Neural progenitor cell (in vitro differentiated cells): ENCODE results near the gene HERC3. TPM values are rescaled to one million over a fixed set of nuclear protein-coding genes. Genes with fewer than 3 reads are reported as not detected.

Experiments used
- DNase-seq: peaks from one replicate; pipeline ENCODE4 v3.0.0-alpha.2; 2016; ENCODE audit warnings: low spot score
- H2AFZ ChIP-seq: fragments of 200-600 bp; sonication (generic); replicated peaks from 2 replicates; pipeline ENCODE4 v1.6.1; 2016; ENCODE audit warnings: antibody characterized with exemption
- H3F3A ChIP-seq: fragments of 200-600 bp; sonication (generic); 2 replicates; pipeline ENCODE4 v1.6.1; 2016; ENCODE audit warnings: antibody characterized with exemption, low read depth
- H3K27ac ChIP-seq: fragments of 200-600 bp; sonication (generic); 2 replicates; pipeline ENCODE4 v1.5.1; 2016; ENCODE audit warnings: mild to moderate bottlenecking
- H3K27me3 ChIP-seq: fragments of 200-600 bp; sonication (generic); 2 replicates; pipeline ENCODE4 v1.6.1; 2016; ENCODE audit warnings: mild to moderate bottlenecking, moderate library complexity
- H3K36me3 ChIP-seq: fragments of 200-600 bp; sonication (generic); 2 replicates; pipeline ENCODE4 v1.5.1; 2016
- H3K4me1 ChIP-seq: fragments of 200-600 bp; sonication (generic); 2 replicates; pipeline ENCODE4 v1.6.1; 2016; ENCODE audit warnings: mixed run types
- H3K4me2 ChIP-seq: fragments of 200-600 bp; sonication (generic); 2 replicates; pipeline ENCODE4 v1.6.1; 2016
- H3K4me3 ChIP-seq: fragments of 200-600 bp; sonication (generic); 2 replicates; pipeline ENCODE4 v1.5.1; 2016
- H3K79me2 ChIP-seq: fragments of 200-600 bp; sonication (generic); 2 replicates; pipeline ENCODE4 v1.6.1; 2016; ENCODE audit warnings: low read depth
- H3K9ac ChIP-seq: fragments of 200-600 bp; sonication (generic); 2 replicates; pipeline ENCODE4 v1.6.1; 2016
- H3K9me3 ChIP-seq: fragments of 200-600 bp; sonication (generic); 2 replicates; pipeline ENCODE4 v1.5.1; 2016; ENCODE audit warnings: low read depth
- H4K20me1 ChIP-seq: fragments of 200-600 bp; sonication (generic); 2 replicates; pipeline ENCODE4 v1.6.1; 2016; ENCODE audit warnings: low read depth
- H3K27ac Mint-ChIP-seq: 3 replicates; pipeline ENCODE4 v1.8.0; 2021; ENCODE audit warnings: mixed read lengths
- H3K27me3 Mint-ChIP-seq: 2 replicates; pipeline ENCODE4 v1.8.0; 2022; ENCODE audit warnings: low read depth, mild to moderate bottlenecking, inconsistent platforms, moderate library complexity, mixed read lengths; ENCODE audit not compliant: insufficient read depth
- H3K36me3 Mint-ChIP-seq: 3 replicates; pipeline ENCODE4 v1.8.0; 2021; ENCODE audit warnings: mixed read lengths
- H3K4me1 Mint-ChIP-seq: 3 replicates; pipeline ENCODE4 v1.8.0; 2021; ENCODE audit warnings: mixed read lengths
- H3K4me3 Mint-ChIP-seq: 3 replicates; pipeline ENCODE4 v1.8.0; 2021; ENCODE audit warnings: mild to moderate bottlenecking, moderate library complexity, mixed read lengths
- H3K9me3 Mint-ChIP-seq: 3 replicates; pipeline ENCODE4 v1.8.0; 2020; ENCODE audit warnings: mixed read lengths
- CTCF ChIP-seq: fragments of 200-600 bp; sonication (generic); IDR thresholded peaks from 2 replicates; pipeline ENCODE4 v1.5.1; 2017; ENCODE audit warnings: antibody characterized with exemption, mild to moderate bottlenecking
- EZH2 ChIP-seq: fragments of 200-600 bp; sonication (generic); IDR thresholded peaks from 2 replicates; pipeline ENCODE4 v1.6.1; 2017; ENCODE audit warnings: antibody characterized with exemption, mild to moderate bottlenecking, moderate library complexity
- EZH2phosphoT487 ChIP-seq: fragments of 200-600 bp; sonication (generic); IDR thresholded peaks from 2 replicates; pipeline ENCODE4 v1.6.1; 2017; ENCODE audit warnings: antibody characterized with exemption
- total RNA-seq: library from RNA; depleted of rRNA; stranded (reverse); fragments of >200 nt; gene quantifications from 2 replicates; pipeline ENCODE4 v1.2.3, GENCODE V29; 2015; ENCODE audit warnings: low replicate concordance

Gene HERC3
- total RNA-seq, 1 donor from 2014 or later = 4.1 TPM

GRCh38 chr4:88690355-88690754 is 98.1 kb downstream of the HERC3 start:
- no peak overlapping the region for H2AFZ ChIP-seq
- no peaks in the 10 kb centered on the region for H3K9me3 ChIP-seq
- Mint-ChIP-seq H3K27me3 (no peaks in the 10 kb centered on the region), H3K4me3 (no peak overlapping the region), H3K9me3 (no peaks in the 10 kb centered on the region), H3K27ac (no peak overlapping the region), H3K36me3 (no peaks in the 10 kb centered on the region), H3K4me1 (no peaks in the 10 kb centered on the region)
- DNase-seq = no peak
- TF ChIP-seq EZH2 (no peak), CTCF (no peak), EZH2phosphoT487 (no peak)
- no peaks in the 10 kb centered on the region for H3K4me1 ChIP-seq
- H3K27ac ChIP-seq = no peak overlapping the region
- no peak overlapping the region for H3K4me3 ChIP-seq
- no peak overlapping the region for H3K4me2 ChIP-seq
- no peaks in the 10 kb centered on the region for H4K20me1 ChIP-seq
- no peak overlapping the region for H3K9ac ChIP-seq
- H3K79me2 ChIP-seq = no peaks in the 10 kb centered on the region
- no peaks in the 10 kb centered on the region for H3F3A ChIP-seq
- no peaks in the 10 kb centered on the region for H3K36me3 ChIP-seq
- H3K27me3 ChIP-seq = no peaks in the 10 kb centered on the region

- DNase-seq = no peak
- no peaks in the 10 kb centered on the region for H3K4me1 ChIP-seq
- Mint-ChIP-seq H3K36me3 (no peaks in the 10 kb centered on the region), H3K27ac (no peak overlapping the region), H3K9me3 (no peaks in the 10 kb centered on the region), H3K4me1 (peaks cover 3% of the 10 kb centered on the region), H3K27me3 (no peaks in the 10 kb centered on the region), H3K4me3 (no peak overlapping the region)
- H3F3A ChIP-seq = no peaks in the 10 kb centered on the region
- H4K20me1 ChIP-seq = no peaks in the 10 kb centered on the region
- TF ChIP-seq EZH2phosphoT487 = no peak
- no peak for TF ChIP-seq CTCF
- TF ChIP-seq EZH2 = no peak
- no peak overlapping the region for H2AFZ ChIP-seq
- H3K27ac ChIP-seq = no peak overlapping the region
- no peak overlapping the region for H3K4me2 ChIP-seq
- H3K79me2 ChIP-seq = no peaks in the 10 kb centered on the region
- H3K9ac ChIP-seq = no peak overlapping the region
- H3K9me3 ChIP-seq = no peaks in the 10 kb centered on the region
- H3K4me3 ChIP-seq = no peak overlapping the region
- H3K36me3 ChIP-seq = no peaks in the 10 kb centered on the region
- H3K27me3 ChIP-seq = peaks cover 10% of the 10 kb centered on the region
Measured at GRCh38 chr4:88693792-88694191, 101.5 kb downstream of the HERC3 start.

GRCh38 chr4:88696630-88697029 is 104.3 kb downstream of the HERC3 start:
- Histone ChIP-seq H3K4me1 (no peaks in the 10 kb centered on the region), H3K79me2 (no peaks in the 10 kb centered on the region), H3K4me2 (peak overlapping the region; percentile 80), H3K9ac (no peak overlapping the region), H3K4me3 (peak overlapping the region; percentile 73), H3F3A (no peaks in the 10 kb centered on the region), H3K27ac (no peak overlapping the region), H3K9me3 (no peaks in the 10 kb centered on the region), H2AFZ (peak overlapping the region; percentile 96), H3K27me3 (peaks cover 10% of the 10 kb centered on the region), H3K36me3 (no peaks in the 10 kb centered on the region), H4K20me1 (no peaks in the 10 kb centered on the region)
- TF ChIP-seq EZH2phosphoT487 (no peak), CTCF (no peak), EZH2 (no peak)
- Mint-ChIP-seq H3K27ac (no peak overlapping the region), H3K4me3 (peak overlapping the region; percentile 84), H3K4me1 (peaks cover 3% of the 10 kb centered on the region), H3K36me3 (no peaks in the 10 kb centered on the region), H3K9me3 (no peaks in the 10 kb centered on the region), H3K27me3 (no peaks in the 10 kb centered on the region)
- no peak for DNase-seq
